ENCODE data around the gene NBAS.
"Not testable (repeated sequence)": the region's sequence is repeated elsewhere in the genome, so short reads cannot be mapped to it uniquely, and the experiment has no call there.

The NBAS gene

GRCh38 chr2:15224641-15225040 lies 336.5 kb downstream of the NBAS start:
- CTCF ChIA-PET, result no interaction called here
- POLR2A ChIA-PET, result no interaction called here
- no peak overlapping the region for H3K4me3 ChIP-seq (ENCODE audit: low read depth, low read length)
- no peak for DNase-seq (ENCODE audit: low read depth, low spot score)
- TF ChIP-seq CTCF (IDR thresholded peaks at IDR 0.05; ENCODE audit: insufficient read depth, low read length, missing control alignments), result no peak

- ChIA-PET POLR2A (no interaction called here), CTCF (no interaction called here)
- no peak overlapping the region for H3K4me3 ChIP-seq (ENCODE audit: low read depth, low read length)
- TF ChIP-seq CTCF (IDR thresholded peaks at IDR 0.05; ENCODE audit: insufficient read depth, low read length, missing control alignments), result no peak
- DNase-seq (ENCODE audit: low read depth, low spot score), result peak; percentile 45
Observed at GRCh38 chr2:15223887-15224286, 337.2 kb downstream of the NBAS start.

GRCh38 chr2:15222856-15223255 lies 338.3 kb downstream of the NBAS start:
- no peak for DNase-seq (ENCODE audit: low read depth, low spot score)
- ChIA-PET POLR2A (no interaction called here), CTCF (interaction anchor here (1.1 to 1.2 kb wide), 2 partner anchors 13 to 355 kb away, joined by 3 read pairs; no protein-coding TSS in a partner anchor)
- no peak overlapping the region for H3K4me3 ChIP-seq (ENCODE audit: low read depth, low read length)
- no peak for TF ChIP-seq CTCF (IDR thresholded peaks at IDR 0.05; ENCODE audit: insufficient read depth, low read length, missing control alignments)

GRCh38 chr2:15220603-15221002 lies 340.5 kb downstream of the NBAS start:
- no peak for DNase-seq (ENCODE audit: low read depth, low spot score)
- TF ChIP-seq CTCF (IDR thresholded peaks at IDR 0.05; ENCODE audit: insufficient read depth, low read length, missing control alignments), result no peak
- CTCF ChIA-PET, result no interaction called here
- no peak overlapping the region for H3K4me3 ChIP-seq (ENCODE audit: low read depth, low read length)
- POLR2A ChIA-PET, result no interaction called here

GRCh38 chr2:15218423-15219086 lies 342.6 kb downstream of the NBAS start:
- POLR2A ChIA-PET, result no interaction called here
- DNase-seq (ENCODE audit: low read depth, low spot score), result no peak
- CTCF ChIA-PET, result no interaction called here
- no peak overlapping the region for H3K4me3 ChIP-seq (ENCODE audit: low read depth, low read length)
- no peak for TF ChIP-seq CTCF (IDR thresholded peaks at IDR 0.05; ENCODE audit: insufficient read depth, low read length, missing control alignments)

- H3K4me3 ChIP-seq (ENCODE audit: low read depth, low read length), result no peak overlapping the region
- ChIA-PET CTCF (no interaction called here), POLR2A (no interaction called here)
- no peak for TF ChIP-seq CTCF (IDR thresholded peaks at IDR 0.05; ENCODE audit: insufficient read depth, low read length, missing control alignments)
- DNase-seq (ENCODE audit: low read depth, low spot score), result no peak
Observed at GRCh38 chr2:15212249-15212648, 348.9 kb downstream of the NBAS start.

GRCh38 chr2:15210542-15210941 lies 350.6 kb downstream of the NBAS start:
- POLR2A ChIA-PET; CTCF ChIA-PET; H3K4me3 ChIP-seq (ENCODE audit: low read depth, low read length); DNase-seq (ENCODE audit: low read depth, low spot score): not testable (repeated sequence)

Measured in AG04449 (cell line).